T-helper 22 cell (primary cell): ENCODE measurements around the gene LRMDA.

Source experiments
- DNase-seq: peaks from one replicate; pipeline ENCODE4 v3.0.0-alpha.2; 2020; ENCODE audit warnings: low read depth

LRMDA gene

GRCh38 chr10:76031099-76031498 is 599.7 kb downstream of the LRMDA start:
- no peak for DNase-seq

- DNase-seq: no peak
These were observed 600.6 kb downstream of the LRMDA start for GRCh38 chr10:76031769-76032699.

GRCh38 chr10:76032700-76033039 is 601.2 kb downstream of the LRMDA start:
- no peak for DNase-seq

- DNase-seq: no peak
These were observed 602.2 kb downstream of the LRMDA start for GRCh38 chr10:76033457-76034196.

- no peak for DNase-seq
These were observed 603.2 kb downstream of the LRMDA start for GRCh38 chr10:76034353-76035205.

- DNase-seq: no peak
These were observed 604.0 kb downstream of the LRMDA start for GRCh38 chr10:76035206-76036110.

GRCh38 chr10:76036111-76036940 is 604.9 kb downstream of the LRMDA start:
- DNase-seq: no peak

- DNase-seq: no peak
These were observed 605.5 kb downstream of the LRMDA start for GRCh38 chr10:76036962-76037361.

GRCh38 chr10:76037531-76038155 is 606.2 kb downstream of the LRMDA start:
- DNase-seq: no peak

GRCh38 chr10:76038696-76039095 is 607.3 kb downstream of the LRMDA start:
- no peak for DNase-seq

- DNase-seq: no peak
These were observed 608.8 kb downstream of the LRMDA start for GRCh38 chr10:76040107-76040829.

- no peak for DNase-seq
These were observed 609.4 kb downstream of the LRMDA start for GRCh38 chr10:76040830-76041220.

- no peak for DNase-seq
These were observed 610.1 kb downstream of the LRMDA start for GRCh38 chr10:76041551-76041950.

GRCh38 chr10:76043261-76043660 is 611.8 kb downstream of the LRMDA start:
- DNase-seq: no peak

GRCh38 chr10:76044751-76045150 is 613.3 kb downstream of the LRMDA start:
- no peak for DNase-seq

- no peak for DNase-seq
These were observed 613.8 kb downstream of the LRMDA start for GRCh38 chr10:76045174-76045573.

GRCh38 chr10:76047521-76047920 is 616.1 kb downstream of the LRMDA start:
- no peak for DNase-seq

- DNase-seq: no peak
These were observed 618.3 kb downstream of the LRMDA start for GRCh38 chr10:76049581-76050290.

GRCh38 chr10:76050291-76050625 is 618.8 kb downstream of the LRMDA start:
- DNase-seq: no peak
